SIG-M5 treated with dmso at 0.1 percent for 504 hours (cell line): ENCODE results near the gene PLEKHM1.
"Not testable (repeated sequence)": the region's sequence is repeated elsewhere in the genome, so short reads cannot be mapped to it uniquely, and the experiment has no call there.

Experiments
- DNase-seq: peaks from one replicate; lab custom pipeline; 2025; ENCODE audit not compliant: unreplicated experiment; lab: John Stamatoyannopoulos, UW

PLEKHM1 gene

DNA sequence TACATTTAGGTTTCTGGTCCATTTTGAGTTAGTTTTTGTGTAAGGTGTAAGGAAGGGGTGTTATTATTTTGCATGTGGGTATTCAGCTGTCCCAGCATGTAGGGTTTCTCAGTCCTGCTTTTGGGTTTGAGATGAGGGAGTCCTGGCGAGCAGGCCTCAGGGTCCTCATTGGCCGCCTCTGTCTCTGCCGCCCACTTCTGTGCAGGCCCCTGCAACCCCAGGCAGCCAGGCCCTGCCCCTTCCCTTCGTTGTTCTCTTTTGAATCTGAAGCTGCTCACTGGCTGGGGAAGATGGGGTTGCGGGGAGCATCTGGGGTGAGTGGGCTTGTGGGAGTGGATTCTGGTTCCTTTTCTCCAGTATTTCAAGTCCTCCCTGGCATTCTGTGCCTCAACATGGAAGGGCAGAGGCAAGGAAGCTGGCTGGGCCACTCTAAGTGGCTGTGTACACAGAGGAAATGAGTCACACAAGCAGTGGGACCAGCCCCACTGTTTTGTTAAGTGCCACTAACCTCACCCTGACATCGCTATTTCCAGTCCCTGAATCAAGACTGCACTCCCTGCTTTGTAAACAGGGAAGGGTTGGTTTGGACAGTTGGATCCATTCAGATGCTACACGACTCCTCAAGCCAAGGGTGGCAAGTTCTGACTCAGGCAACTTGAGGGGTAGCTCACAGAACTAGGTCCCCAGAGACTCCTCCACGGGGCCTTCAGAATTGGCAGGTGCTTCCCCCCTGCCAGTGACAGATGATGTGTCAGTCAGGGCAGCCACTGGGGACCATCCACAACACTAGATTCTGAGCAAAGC, 28.8 kb downstream of the PLEKHM1 start:
- DNase-seq = peak; percentile 55

DNA sequence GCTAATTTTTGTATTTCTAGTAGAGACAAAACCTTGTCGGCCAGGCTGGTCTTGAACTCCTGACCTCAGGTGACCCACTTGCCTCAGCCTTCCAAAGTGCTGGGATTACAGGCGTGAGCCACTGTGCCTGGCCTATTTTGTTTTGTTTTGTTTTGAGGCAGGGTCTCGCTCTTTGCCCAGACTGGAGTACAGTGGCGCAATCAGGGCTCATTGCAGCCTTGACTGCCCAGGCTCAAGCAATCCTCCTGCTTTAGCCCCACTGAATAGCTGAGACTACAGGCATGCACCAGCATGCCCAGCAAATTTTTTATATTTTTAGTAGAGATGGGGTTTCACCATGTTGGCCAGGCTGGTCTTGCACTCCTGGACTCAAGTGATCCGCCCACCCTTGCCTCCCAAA, 30.1 kb downstream of the PLEKHM1 start:
- DNase-seq = not testable (repeated sequence)

DNA sequence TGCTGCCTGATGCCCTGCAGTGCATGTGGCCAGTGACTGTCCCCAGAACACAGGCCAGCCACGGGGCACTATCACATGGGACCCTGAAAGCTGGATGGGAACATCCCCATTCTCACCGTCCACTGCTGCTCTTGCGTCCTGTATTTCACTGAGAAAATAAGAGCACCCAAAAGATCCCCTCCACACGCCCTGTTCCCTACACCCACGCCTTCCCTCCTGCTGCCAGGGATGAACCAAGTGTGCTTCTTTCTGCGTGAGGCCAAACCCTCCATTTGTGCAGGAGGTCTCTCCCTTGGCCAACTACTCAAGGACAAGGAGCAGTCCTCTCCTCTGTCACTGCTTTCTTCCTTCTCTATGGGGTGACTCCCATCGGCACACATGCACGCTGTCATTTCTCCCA, 36.2 kb downstream of the PLEKHM1 start:
- not testable (repeated sequence) for DNase-seq

DNA sequence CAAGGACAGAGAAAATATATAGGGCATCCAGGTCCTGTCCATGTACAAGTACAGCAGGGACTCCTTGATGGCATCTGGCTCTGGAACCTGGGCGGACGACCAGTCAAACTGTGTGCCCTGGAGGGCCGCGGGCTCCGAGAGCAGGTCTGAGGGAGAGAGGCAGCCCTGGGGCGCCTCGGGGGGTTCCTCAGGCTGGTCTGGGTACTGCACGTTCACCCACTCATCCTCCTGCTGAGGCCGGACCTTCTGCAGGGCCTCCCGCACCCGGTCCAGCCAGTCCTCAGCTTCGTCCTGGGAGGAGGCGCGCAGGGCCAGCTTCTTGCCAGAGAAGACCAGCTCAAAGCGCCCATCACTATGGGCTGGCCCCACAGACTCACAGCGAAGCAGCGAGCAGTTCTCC, 36.8 kb downstream of the PLEKHM1 start:
- not testable (repeated sequence) for DNase-seq

DNA sequence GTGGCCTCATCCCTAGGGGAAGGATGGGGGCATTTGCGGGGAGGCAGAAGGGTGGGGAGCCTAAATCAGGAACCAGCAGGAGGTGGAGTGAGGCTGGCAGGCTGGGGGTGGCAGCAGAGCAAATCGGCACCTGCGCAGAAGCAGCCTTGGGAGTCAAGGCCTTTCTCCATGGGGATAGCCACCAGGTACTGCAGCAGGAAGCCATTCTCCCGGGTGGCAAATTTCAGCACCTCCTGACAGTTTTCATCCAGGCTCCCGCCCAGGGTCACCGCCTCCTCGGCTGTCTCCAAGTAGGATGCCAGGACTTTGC, 37.3 kb downstream of the PLEKHM1 start:
- DNase-seq = not testable (repeated sequence)

DNA sequence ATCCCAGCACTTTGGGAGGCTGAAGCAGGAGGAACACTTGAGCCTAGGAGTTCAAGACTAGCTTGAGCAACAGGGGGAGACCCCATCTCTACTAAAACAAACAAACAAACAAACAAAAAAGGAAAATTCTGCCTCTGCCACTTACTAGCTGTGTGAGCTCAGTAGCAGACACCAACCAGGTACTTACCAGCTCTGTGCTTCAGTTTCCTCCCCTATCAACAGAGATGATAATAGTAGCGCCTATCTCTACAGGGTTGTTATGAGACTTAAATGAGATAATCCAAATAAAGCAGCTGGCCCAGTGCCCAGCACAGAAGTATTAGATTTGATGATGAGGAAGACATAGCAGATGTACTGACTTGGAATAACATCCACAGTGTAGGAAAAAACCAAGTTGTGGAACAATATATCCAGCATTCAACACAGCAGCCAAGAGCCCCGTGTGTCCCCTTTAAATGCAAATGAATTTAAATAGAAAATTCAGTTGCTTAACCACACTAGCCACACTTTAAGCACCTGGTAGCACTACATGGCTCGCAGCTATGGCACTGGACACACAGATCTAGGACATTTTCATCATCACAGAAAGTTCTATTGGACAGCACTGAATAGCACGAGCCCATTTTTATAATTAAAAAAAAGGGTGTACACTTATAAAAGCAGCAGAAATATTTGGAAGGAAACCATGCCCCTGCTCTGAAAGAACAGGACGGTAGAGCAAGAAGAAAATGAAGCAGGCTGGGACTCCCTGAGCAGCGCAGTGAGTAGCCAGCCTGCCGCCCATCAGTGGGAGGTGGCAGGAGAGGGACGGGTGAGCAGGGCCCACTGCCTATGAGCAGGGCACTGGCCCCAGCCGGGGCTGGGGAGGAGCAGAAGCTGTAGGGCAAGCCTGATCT, 37.9 kb downstream of the PLEKHM1 start:
- not testable (repeated sequence) for DNase-seq

DNA sequence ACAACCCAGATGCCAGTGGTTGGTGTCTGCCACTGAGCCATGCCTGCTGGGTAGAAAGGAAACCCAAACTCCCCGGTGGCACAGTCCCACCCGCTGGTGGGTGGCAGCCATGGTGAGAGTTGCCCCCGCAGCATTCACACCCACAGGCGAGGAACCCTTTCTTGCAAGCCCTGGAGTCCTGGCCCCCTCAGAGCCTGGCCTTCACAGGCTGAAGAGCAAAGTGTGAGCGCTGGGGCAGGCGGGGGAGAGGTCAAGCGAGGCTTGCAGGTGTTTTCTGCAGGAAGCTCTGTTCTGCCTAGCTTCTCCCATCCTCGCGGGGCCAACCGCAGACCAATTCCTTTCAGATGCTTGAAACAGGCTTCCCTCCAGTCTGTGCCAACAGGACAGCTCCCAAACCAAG, 38.9 kb downstream of the PLEKHM1 start:
- not testable (repeated sequence) for DNase-seq

DNA sequence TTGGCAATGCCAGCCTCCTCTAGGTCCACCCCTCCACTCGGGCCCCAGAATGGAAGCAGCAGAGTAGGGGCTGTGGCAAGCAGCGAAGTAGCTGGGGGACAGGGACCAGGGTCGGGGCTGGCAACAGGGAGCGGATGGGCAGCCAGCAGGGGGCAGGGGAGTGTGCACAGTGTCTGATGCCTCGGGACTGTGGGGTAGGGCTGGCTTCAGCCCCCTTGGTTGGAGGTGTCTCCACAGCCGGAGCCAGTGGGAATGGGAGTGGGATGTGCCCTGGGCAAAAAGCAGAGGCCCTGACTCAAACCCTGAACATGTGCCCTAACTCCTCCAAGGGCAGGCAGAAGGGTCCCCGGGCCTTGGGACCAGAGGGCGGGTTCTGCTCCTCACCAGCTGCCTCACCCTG, 39.4 kb downstream of the PLEKHM1 start:
- DNase-seq = no peak

DNA sequence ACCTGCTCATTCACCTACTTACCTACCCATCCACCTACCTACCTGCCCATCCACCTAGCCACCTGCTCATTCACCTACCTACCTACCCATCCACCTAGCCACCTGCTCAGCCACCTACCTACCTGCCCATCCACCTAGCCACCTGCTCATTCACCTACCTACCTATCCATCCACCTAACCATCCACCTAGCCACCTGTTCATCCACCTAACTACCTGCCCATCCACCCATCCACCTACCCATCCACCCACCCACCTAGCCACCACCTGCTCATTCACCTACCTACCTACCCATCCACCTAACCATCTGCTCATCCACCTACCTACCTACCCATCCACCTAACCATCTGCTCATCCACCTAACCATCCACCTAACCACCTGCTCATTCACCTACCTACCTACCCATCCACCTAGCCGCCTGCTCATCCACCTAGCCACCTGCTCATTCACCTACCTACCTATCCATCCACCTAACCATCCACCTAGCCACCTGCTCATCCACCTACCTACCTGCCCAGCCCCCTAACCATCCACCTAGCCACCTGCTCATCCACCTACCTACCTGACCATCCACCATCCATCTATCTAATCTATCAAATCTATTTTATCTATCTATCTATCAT, 40.7 kb downstream of the PLEKHM1 start:
- not testable (repeated sequence) for DNase-seq

DNA sequence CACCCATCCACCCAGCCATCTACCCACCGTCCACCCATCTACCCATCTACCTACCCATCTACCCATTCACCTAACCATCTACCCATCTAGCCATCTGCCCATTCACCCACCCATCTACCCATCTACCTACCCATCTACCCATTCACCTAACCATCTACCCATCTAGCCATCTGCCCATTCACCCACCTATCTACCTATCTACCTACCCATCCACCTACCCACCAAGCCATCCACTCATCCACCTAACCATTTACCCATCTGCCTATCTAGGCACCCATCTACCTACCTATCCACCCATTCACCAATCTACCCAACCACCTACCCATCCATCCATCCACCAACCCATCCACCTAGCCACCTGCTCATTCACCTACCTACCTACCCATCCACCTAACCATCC, 41.3 kb downstream of the PLEKHM1 start:
- DNase-seq = not testable (repeated sequence)

DNA sequence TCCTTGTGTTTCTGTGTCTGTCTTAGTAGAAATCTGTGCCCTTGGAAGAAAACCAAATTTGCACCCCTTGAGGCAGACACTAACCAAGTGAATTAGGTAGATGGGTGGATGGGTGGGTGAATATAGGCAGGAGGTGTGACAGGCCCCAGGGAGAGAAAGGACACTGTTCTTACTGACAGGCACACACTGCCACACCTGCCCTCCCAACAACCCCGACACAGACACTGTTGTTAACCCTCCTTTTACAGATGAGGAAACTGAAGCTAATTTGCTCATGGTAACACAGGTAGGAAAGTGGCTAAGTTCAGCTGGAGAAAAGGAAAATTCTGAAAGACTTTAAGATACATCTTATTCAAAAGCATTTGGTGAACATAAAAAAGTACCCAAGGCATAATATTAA, 42.0 kb downstream of the PLEKHM1 start:
- not testable (repeated sequence) for DNase-seq

DNA sequence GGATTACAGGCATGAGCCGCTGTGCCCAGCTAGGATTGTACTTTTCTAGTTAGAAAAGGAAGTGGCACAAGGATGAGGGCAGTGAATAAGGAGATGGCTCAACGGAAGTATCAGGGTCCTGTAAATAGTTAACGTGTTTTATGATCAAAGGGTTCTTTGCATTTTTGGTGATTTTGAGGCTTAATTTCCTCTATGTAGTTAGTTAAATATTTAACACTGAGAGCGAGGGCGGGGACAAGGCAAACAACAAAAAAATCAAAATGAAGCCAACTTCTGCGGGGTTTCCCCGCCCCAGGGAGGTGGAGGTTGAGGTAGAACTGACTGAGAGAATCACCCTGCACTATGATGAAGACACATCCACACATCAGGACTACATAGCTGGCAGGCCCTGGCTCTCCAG, 42.5 kb downstream of the PLEKHM1 start:
- not testable (repeated sequence) for DNase-seq

DNA sequence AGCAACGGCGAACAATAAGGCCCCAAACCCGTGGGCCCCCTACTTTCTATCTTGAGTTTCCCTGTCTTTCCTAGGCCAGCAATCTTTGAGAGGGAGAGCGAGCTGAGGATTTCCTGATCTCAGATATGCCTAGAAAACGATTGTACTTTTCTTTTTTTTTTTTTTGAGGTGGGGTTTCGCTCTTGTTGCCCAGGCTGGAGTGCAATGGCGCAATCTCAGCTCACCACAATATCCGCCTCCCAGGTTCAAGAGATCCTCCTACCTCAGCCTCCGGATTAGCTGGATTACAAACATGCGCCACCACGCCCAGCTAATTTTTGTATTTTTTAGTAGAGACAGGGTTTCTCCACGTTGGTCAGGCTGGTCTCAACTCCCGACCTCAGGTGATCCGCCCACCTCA, 42.9 kb downstream of the PLEKHM1 start:
- DNase-seq = not testable (repeated sequence)

DNA sequence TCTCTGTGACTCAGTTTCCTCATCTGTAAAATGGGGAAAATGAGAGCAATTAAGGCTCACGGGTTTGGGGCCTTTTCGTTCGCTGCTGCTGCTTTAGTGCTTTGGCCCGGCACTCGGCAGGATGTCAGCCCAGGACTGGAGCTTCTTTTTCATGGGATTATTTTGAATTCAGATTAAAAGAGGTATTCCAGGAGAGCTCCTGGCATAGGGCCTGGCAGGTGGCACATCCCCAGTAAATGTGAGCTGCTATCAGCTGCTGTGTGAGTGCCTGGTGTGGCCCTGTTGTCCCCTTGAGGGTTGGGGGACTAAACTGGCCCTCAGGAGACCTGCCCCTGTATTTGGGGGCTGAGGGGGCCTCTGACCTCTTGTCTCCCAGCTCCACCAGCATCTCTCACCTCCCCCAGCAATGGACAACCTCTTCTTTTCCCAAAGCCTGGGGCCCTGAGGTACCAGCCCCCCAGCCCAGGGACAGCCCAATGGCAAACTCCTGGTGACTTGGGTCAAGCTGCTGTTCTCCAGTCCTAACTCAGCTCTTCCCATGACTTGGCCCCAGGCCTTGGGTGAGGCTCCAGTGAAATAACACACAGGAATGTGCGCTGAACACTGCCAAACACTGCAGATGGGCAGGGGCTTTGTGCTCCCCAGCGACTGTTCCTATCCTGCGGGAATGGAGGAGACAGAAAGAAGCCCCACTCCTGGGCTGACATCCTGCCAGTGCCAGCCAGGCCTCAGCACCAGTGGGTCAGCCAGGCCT, 43.5 kb downstream of the PLEKHM1 start:
- not testable (repeated sequence) for DNase-seq

DNA sequence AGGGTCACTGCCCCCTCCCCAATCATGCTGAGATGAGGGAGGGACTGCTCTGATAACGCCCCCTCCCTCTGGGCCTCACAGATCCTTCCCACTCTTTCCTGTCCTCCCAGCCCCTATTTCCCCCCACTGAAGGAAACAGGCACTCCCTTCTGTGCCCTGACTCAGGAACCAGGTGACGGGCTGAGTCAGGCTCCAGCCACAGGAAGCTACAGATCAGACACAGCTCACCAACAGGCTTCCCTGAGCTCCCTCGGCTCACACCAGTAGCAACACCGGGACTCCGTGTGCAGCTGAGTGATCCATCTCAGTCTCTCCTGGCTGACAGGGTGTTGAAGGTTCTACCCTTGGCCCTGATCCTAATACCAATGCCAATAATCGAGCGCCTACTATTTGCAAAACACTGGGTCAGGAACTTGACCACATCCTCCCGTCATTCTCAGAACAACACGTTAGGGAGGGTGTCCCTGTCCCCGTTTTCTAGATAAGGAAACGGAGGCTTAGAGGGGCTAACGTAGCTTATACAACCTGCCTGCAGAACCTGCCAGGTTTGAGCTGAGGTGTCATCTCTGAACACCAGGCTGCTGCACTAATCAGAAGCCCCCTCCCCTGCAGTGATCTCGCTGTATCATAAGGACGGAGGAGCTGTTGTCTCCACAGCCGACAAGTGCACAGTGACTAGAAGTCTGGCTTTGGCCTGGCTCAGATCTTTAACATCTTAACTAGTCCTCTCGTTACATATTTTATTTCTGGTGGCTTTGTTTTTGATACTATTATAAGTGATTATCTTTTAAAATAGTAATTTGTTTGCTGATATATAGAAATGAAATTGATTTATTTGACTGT, 44.4 kb downstream of the PLEKHM1 start:
- not testable (repeated sequence) for DNase-seq

DNA sequence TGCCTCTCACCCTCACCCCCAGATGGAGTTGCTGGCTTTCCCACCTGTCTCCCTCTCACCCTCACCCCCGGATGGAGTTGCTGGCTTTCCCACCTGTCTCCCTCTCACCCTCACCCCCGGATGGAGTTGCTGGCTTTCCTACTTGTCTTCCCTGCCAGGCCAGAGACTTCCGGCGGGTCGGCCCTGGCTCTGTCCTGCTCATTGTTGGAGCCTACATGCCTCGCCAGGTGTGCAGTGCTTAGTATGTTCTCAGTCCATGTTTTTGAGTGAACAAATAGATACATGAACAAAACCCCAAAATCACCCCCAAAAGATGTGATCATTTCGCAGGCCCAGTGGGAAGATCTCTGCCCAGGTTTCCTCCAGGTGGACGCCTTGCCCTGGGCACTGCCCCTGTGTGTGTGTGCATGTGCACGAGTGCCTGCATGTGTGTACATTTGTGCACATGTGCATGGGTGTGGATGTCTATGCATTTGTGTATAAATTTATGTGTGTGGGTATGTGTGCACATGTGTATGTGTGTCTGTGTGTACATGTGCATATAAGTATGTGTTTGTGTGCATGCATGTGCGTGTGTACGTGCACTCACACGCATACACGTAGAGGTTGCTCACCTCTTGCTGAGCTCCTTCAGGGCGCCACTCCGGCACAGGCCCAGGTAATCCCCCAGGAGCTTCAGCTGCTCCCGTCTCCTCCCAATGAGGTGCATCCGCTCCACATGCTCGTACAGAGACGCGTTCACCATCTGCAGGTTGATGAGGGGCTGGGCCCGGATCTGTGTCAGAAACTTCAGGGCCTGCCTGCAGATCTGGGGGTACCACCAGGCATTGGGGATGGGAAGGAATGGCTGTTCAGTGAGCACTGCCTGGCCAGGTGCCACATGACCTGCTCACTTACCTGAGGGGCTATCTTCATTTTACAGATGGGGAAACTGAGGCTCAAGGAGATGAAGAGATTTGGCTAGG, 45.4 kb downstream of the PLEKHM1 start:
- not testable (repeated sequence) for DNase-seq

DNA sequence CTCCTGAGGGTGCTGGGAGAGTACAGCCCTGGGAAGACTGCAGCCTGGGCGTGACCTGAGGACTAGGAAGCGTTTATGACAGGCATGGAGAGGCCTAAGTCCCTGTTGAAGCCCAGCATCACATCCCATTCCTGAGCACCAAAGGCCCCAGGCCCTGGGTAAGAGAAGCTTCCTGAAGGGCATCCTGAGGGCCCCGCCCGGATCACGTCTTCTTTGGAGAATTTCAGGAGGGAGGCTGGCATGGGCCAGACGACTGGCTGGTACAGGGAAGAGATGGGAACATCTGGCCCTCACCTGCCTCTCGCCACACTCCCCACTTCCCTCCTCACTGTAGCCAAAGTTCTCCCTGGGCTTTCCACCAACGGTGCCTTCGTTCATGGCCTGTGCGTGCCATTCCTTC, 46.2 kb downstream of the PLEKHM1 start:
- DNase-seq = not testable (repeated sequence)

DNA sequence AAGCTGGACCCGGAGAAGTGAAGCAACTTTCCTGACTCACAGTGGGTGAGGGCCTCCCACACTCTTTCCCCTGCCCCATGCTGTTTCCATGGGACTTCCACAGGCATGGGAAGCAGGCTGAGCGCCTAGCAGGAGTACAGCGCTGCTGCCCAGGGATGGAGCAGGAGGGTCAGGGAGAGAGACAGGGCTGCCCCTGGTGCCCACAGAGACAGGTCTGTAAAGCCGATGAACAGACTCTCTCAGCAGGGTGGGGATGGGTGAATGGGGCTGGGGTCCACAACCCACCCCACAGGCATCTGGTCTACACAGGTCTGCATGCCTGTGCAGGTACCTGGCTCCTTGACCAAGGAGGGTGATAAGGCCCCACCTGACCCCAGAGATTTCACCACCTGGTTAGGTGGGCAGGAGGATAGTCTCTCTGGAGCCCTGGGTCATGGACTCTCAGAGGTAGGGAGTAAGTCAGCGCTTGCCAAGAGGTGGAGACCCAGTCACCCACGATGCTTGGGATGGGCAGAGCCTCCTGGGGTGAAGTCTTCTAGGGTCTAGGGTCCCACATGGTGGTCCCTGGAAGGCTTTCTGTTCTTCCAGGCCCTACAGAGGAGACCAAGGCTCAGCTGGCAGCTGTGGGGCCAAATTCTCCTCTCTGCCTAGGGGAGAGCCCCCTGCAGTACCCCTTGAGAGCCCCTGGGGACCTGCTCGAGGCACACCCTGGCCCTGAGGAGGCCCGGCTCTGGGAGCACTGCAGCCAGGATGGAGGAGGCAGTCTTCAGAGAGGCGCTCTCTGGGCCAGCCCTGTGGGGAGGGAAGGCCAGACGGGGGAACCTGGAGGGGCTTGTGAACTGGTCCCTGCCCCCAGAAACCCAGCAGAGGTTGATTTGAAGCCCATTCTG, 46.9 kb downstream of the PLEKHM1 start:
- DNase-seq = not testable (repeated sequence)
